Stimulated activated naive CD8-positive, alpha-beta T cell treated with anti-CD3 and anti-CD28 coated beads, Interleukin-15, amount 100 ng/mL, for 72 hours (primary cell): ENCODE measurements around the gene INAFM1.
A peak's percentile ranks its signal among the peaks of the same experiment; 100 is the strongest.

Experiments used
- ATAC-seq: fragments of 150-1000 bp; cut with Tn5 transposase; 2 replicates; pipeline ENCODE4 v1.10.0; 2021; ENCODE audit warnings: mild to moderate bottlenecking, moderate library complexity
- DNase-seq, 2 donors: peaks; one replicate each; pipeline ENCODE4 v3.0.0; 2021 to 2022
- H3K27ac Mint-ChIP-seq, 2 donors: one replicate each; pipeline ENCODE4 v1.8.0; 2022; ENCODE audit warnings: mild to moderate bottlenecking in 2 of 2, mixed read lengths in 2 of 2, moderate library complexity in 2 of 2
- H3K27me3 Mint-ChIP-seq: one replicate; pipeline ENCODE4 v1.8.0; 2022; ENCODE audit warnings: mixed read lengths
- H3K4me1 Mint-ChIP-seq: one replicate; pipeline ENCODE4 v1.8.0; 2022; ENCODE audit warnings: mild to moderate bottlenecking, mixed read lengths
- H3K4me3 Mint-ChIP-seq, 2 donors: one replicate each; pipeline ENCODE4 v1.8.0; 2022; ENCODE audit warnings: mild to moderate bottlenecking in 2 of 2, mixed read lengths in 2 of 2, moderate library complexity in 1 of 2
- H3K9me3 Mint-ChIP-seq, 2 donors: one replicate each; pipeline ENCODE4 v1.8.0; 2022; ENCODE audit warnings: mixed read lengths in 2 of 2

INAFM1 gene

GRCh38 chr19:47274071-47274890, at the start of gene INAFM1:
Gene INAFM1 (plus strand): TSS chr19:47274885. CDS start chr19:47274920, 35 bp downstream.
- H3K9me3 Mint-ChIP-seq: no peaks in the 10 kb centered on the region
- H3K4me3 Mint-ChIP-seq: peak within 1 kb of the TSS; percentile 91 to 97
- peak within 1 kb of the TSS; percentile 93 to 99 for H3K27ac Mint-ChIP-seq
- peaks cover 33% of the 10 kb centered on the region for H3K4me1 Mint-ChIP-seq
- DNase-seq (peak; percentile 98 to 100), ATAC-seq (peak; percentile 80)
- H3K27me3 Mint-ChIP-seq: no peaks in the 10 kb centered on the region

- peak overlapping the region in 1 of 2 donors; percentile 100 for H3K27ac Mint-ChIP-seq
- peak; percentile 57 for ATAC-seq
- peaks cover 16% of the 10 kb centered on the region for H3K4me1 Mint-ChIP-seq
- H3K27me3 Mint-ChIP-seq: no peaks in the 10 kb centered on the region
- peak; percentile 88 to 97 for DNase-seq
- no peaks in the 10 kb centered on the region for H3K9me3 Mint-ChIP-seq
- H3K4me3 Mint-ChIP-seq: peak overlapping the region; percentile 89 to 94
Measured at GRCh38 chr19:47225746-47226425, 48.8 kb upstream of the INAFM1 start.

- no peaks in the 10 kb centered on the region for H3K9me3 Mint-ChIP-seq
- ATAC-seq: peak; percentile 43
- H3K4me3 Mint-ChIP-seq: peak overlapping the region; percentile 89 to 94
- peak overlapping the region; percentile 94 to 100 for H3K27ac Mint-ChIP-seq
- peak; percentile 62 to 86 for DNase-seq
- H3K27me3 Mint-ChIP-seq: no peaks in the 10 kb centered on the region
- H3K4me1 Mint-ChIP-seq: peaks cover 21% of the 10 kb centered on the region
Measured at GRCh38 chr19:47226426-47227351, 48.0 kb upstream of the INAFM1 start.

- ATAC-seq (peak; percentile 50), DNase-seq (peak; percentile 77 to 91)
- Mint-ChIP-seq H3K27me3 (no peaks in the 10 kb centered on the region), H3K4me1 (peaks cover 29% of the 10 kb centered on the region), H3K4me3 (peak overlapping the region; percentile 89 to 94), H3K27ac (peak overlapping the region; percentile 94 to 100), H3K9me3 (no peaks in the 10 kb centered on the region)
Measured at GRCh38 chr19:47227352-47228167, 47.1 kb upstream of the INAFM1 start.

- H3K4me3 Mint-ChIP-seq: peak overlapping the region; percentile 89 to 94
Measured at GRCh38 chr19:47228168-47228936, 46.3 kb upstream of the INAFM1 start.

GRCh38 chr19:47228937-47229675, 45.6 kb upstream of the INAFM1 start:
- no peak for ATAC-seq

More at GRCh38 chr19:47228168-47228936, 46.3 kb upstream of the INAFM1 start:
- H3K27me3 Mint-ChIP-seq: no peaks in the 10 kb centered on the region
- ATAC-seq: peak; percentile 49
- DNase-seq: peak; percentile 74 to 81
- H3K27ac Mint-ChIP-seq: no peak overlapping the region
- peaks cover 35% of the 10 kb centered on the region for H3K4me1 Mint-ChIP-seq
- H3K9me3 Mint-ChIP-seq: no peaks in the 10 kb centered on the region

GRCh38 chr19:47229676-47230053, 45.0 kb upstream of the INAFM1 start:
- DNase-seq (peak in 1 of 2 donors; percentile 37), ATAC-seq (no peak)
- Mint-ChIP-seq H3K4me3 (no peak overlapping the region), H3K4me1 (peaks cover 35% of the 10 kb centered on the region), H3K27me3 (no peaks in the 10 kb centered on the region), H3K27ac (no peak overlapping the region), H3K9me3 (no peaks in the 10 kb centered on the region)

More at GRCh38 chr19:47228937-47229675, 45.6 kb upstream of the INAFM1 start:
- no peaks in the 10 kb centered on the region for H3K27me3 Mint-ChIP-seq
- peak; percentile 44 to 46 for DNase-seq
- no peak overlapping the region for H3K4me3 Mint-ChIP-seq
- peaks cover 35% of the 10 kb centered on the region for H3K4me1 Mint-ChIP-seq
- H3K27ac Mint-ChIP-seq: no peak overlapping the region
- no peaks in the 10 kb centered on the region for H3K9me3 Mint-ChIP-seq

- Mint-ChIP-seq H3K4me3 (peak overlapping the region; percentile 29 to 57), H3K27me3 (no peaks in the 10 kb centered on the region), H3K27ac (peak overlapping the region in 1 of 2 donors; percentile 72), H3K4me1 (peaks cover 34% of the 10 kb centered on the region), H3K9me3 (no peaks in the 10 kb centered on the region)
- DNase-seq: peak; percentile 87 to 91
- ATAC-seq: peak; percentile 12
Measured at GRCh38 chr19:47230054-47230920, 44.4 kb upstream of the INAFM1 start.

GRCh38 chr19:47230921-47231214, 43.8 kb upstream of the INAFM1 start, which contains the start of gene BBC3:
Gene BBC3 (minus strand): TSS chr19:47231199. CDS start chr19:47228431, 2,768 bp downstream.
- Mint-ChIP-seq H3K27me3 (no peaks in the 10 kb centered on the region), H3K27ac (peak within 1 kb of the TSS; percentile 86 to 95), H3K4me1 (peaks cover 30% of the 10 kb centered on the region), H3K4me3 (peak within 1 kb of the TSS; percentile 72 to 91), H3K9me3 (no peaks in the 10 kb centered on the region)
- no peak for DNase-seq
- no peak for ATAC-seq

GRCh38 chr19:47231215-47232054, 43.2 kb upstream of the INAFM1 start:
- H3K27me3 Mint-ChIP-seq: no peaks in the 10 kb centered on the region
- ATAC-seq (peak; percentile 63), DNase-seq (peak; percentile 93 to 95)

GRCh38 chr19:47232422-47233211, 42.1 kb upstream of the INAFM1 start:
- peak overlapping the region; percentile 86 to 95 for H3K27ac Mint-ChIP-seq
- DNase-seq: peak; percentile 36 to 62

More at GRCh38 chr19:47231215-47232054, 43.2 kb upstream of the INAFM1 start:
- Mint-ChIP-seq H3K9me3 (no peaks in the 10 kb centered on the region), H3K27ac (peak overlapping the region; percentile 86 to 95), H3K4me3 (peak overlapping the region; percentile 72 to 91), H3K4me1 (peaks cover 30% of the 10 kb centered on the region)

More at GRCh38 chr19:47232422-47233211, 42.1 kb upstream of the INAFM1 start:
- Mint-ChIP-seq H3K4me1 (peaks cover 20% of the 10 kb centered on the region), H3K9me3 (no peaks in the 10 kb centered on the region), H3K4me3 (peak overlapping the region; percentile 72 to 91), H3K27me3 (no peaks in the 10 kb centered on the region)
- ATAC-seq: no peak
